ENCODE results near the gene MYLK3.
"Not testable (repeated sequence)": the region's sequence is repeated elsewhere in the genome, so short reads cannot be mapped to it uniquely, and the experiment has no call there.

The MYLK3 gene

DNA sequence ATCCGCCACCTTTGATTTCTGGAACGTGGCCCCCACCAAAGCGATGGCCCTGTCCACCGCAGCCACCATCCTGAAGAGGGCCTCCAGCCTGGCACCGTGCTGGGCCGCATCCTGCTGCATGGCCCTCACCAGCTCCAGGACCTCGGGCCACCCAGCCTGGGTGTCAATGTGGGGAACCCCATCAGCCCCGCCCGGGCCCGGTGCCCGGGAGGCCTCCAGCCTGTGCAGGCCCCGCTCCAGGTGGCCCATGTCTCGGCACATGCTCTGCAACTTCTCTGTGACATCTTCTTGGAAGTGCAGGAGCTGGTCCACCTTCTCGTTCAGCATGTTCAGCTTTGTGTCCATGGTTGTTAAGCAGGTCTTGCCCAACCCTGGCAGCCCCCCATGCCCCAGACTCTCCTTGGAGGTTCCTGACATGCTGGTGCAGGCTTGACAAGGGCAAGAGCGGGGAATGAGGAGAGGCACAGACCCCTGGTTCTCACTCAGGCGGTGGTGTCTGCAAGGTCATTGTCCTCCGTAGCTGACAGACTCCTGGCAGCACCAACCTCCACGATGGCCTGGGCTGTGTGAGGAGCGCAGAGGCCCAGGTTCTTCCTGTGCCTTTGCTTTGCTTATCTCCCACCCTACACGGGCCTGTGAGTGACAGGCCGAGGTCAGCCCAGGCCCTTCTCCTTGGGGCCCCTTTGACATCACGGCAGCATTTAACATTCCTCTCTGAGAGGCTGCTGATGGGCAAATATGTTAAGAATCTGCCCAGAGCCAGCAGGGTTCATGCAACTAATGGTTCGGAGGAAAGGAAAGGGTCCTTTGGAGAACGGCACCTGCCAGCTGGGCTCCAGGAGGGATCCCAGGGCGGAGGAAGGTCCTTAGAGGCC lies at the start of gene MYLK3:
Gene MYLK3, minus strand, starts transcription at position 568 of the 875 bp plus-strand sequence. Its CDS starts 151 bp downstream, at position 417.
- DNase-seq: no peak

DNA sequence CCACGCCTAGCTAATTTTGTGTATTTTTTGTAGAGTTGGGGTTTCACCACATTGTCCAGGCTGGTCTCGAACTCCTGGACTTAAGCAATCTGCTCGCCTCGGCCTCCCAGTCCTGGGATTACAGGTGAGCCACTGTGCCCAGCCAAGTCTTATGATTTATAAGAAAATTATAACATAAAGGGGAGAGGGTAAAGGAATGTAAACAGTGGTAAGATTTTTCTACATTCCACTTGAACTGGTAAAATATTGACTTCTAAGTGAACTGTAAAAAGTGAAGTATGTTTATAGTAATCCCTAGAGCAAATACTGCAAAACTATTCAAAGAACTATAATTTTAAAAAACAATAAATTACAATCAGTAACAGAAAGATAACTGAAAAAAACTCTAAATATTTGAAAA lies 49.4 kb upstream of the MYLK3 start:
- DNase-seq: no peak

GRCh38 chr16:46796764-46797269 lies 48.7 kb upstream of the MYLK3 start:
- DNase-seq: no peak

DNA sequence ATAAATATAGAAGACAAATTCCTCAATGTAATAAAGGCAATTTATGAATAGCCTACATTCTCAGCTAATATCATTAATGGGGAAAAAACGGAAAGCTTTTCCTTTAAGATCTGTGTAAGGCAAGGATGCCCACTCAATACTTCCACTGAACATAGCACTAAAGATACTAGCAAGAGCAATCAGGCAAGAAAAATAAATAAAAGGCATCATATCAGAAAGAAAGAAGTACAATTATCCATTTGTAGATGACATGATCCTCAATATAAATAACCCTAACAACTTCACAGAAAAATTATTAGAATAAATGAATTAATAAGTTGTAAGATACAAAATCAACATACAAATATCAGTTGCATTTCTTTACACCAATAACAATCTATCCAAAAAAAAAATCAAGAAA lies 45.7 kb upstream of the MYLK3 start:
- DNase-seq: no peak

DNA sequence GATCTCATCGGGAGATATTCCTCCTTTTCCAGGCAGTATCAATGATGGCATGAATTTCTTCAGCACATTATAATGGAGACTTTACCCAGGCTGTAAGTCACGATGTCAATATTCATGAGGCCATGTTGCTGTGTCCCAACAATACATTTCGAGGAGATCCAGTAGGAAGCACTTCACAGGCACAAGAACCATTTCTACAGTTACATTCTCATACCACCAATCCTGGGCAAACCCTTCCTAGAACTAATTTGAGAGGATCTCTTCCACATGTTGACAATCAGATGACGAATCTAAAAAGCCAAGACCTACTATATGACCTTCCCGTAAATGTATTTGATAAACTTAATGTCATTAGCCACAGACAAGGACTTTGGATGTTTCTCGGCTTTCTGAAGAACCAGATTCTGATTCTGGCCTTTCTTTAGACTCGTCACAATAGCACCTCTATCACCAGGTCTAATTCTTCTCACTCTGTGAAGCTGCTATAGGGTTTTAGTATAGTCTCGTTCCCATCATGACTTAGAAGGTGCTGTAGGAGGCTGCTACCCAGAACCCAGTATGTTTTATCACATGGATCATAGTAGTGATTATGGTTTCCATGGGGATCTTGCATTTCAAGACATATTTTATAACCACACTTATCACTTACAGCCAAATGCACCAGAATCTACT lies 42.6 kb upstream of the MYLK3 start:
- no peak for DNase-seq

DNA sequence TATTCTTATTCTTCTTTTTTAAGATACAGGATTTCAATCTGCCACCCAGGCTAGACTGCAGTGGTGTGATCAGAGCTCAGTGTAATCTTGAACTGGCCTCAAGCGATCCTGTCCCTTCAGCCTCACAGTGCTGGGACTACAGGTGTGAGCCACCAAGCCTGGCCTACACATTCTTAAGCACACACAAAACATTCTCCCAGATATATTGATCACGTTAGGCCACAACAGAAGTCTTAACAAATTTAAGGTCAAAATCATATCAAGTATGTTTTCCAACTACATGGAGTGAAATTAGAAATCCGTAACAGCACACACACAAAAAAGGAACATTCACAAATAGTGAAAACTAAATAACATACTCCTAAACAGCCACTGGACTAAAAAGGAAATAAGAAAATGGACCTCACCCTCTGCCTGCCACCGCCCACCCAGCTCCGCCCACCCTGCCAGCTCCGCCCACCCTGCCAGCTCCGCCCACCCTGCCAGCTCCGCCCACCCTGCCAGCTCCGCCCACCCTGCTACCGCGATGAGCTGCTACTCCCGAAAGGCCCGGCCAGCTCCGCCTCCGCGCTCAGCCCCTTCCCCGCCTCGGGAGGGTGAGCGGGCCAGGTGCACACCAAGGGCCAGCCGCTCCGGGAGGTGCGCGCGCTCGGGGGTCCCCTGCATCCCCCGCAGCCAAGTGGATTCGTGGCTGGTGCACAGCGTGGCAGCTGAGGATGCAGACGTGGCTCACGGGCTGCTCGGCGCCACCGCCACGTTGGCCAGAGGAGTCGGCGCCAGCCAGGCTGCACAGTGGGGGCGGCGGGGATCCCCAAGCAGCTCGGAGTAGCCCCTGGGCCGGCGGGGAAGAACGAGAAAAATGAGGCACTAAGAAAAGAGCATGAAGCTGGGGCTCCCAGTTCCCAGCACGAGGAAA lies 41.6 kb upstream of the MYLK3 start:
- DNase-seq: peak; percentile 22 to 32

GRCh38 chr16:46788891-46789474 lies 40.8 kb upstream of the MYLK3 start:
- DNase-seq: no peak

- no peak for DNase-seq
Measured at GRCh38 chr16:46787909-46788308, 39.8 kb upstream of the MYLK3 start.

- DNase-seq: no peak
Measured at GRCh38 chr16:46785076-46785845, 37.1 kb upstream of the MYLK3 start.

GRCh38 chr16:46784569-46784968 lies 36.4 kb upstream of the MYLK3 start:
- not testable (repeated sequence) for DNase-seq

- no peak for DNase-seq
Measured at GRCh38 chr16:46783800-46784199, 35.7 kb upstream of the MYLK3 start.

- DNase-seq: no peak
Measured at GRCh38 chr16:46782320-46782719, 34.2 kb upstream of the MYLK3 start.

GRCh38 chr16:46777804-46778203 lies 29.7 kb upstream of the MYLK3 start:
- no peak for DNase-seq

GRCh38 chr16:46775214-46775613 lies 27.1 kb upstream of the MYLK3 start:
- no peak for DNase-seq

DNA sequence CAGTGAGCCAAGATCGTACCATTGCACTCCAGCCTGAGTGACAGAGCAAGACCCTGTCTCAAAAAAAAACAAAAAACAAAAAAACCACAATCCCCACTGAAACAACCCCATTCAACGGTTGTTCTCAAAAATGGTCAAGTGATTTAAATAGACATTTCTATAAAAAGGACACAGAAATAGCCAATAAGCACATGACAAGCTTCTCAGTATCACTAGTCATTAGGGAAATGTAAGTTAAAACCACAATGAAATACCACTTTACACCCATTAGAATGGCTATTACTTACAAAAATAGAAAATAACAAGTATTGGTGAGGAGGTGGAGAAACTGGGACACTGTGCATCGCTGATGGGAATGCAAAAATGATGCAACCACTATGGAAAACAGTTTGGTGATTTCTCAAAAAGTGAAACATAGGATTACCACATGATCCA lies 26.6 kb upstream of the MYLK3 start:
- DNase-seq: no peak

DNA sequence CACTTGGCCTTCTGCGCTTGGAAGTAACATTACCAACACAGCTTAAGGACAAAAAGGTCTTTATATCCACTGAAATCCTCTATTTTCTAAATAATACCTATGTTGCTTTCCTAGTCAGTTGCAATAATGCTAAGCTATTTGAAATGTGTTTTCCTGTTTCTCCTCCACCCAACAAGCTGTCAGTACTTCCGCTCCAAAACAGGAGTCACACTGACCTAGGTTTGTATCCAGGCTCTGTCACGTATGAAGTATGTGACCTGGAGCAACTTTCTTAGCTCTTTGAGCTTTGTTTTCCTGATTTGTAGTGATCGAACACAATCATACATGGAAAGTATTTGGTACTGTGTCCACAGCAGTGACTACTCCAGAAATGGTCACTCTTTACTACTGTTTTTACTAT lies 24.3 kb upstream of the MYLK3 start:
- DNase-seq: no peak

DNA sequence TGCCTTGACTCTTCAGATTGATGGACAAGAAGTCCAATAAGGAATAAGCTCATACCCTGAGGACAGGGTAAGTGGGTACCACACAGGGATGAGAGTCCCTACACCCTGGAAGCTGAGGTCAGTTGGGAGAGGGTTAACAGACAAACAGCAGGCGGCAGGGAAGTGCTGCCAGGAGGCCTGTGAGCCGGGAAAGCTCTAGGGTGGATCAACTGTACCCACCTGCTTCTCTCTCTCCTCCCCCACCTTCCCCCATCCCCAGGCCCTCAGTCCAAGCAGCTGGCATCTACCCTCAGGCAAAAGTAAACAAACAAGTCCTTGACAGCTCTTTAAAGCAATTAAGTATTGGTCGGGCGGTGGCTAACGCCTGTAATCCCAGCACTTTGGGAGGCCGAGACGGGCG lies 20.7 kb upstream of the MYLK3 start:
- peak; percentile 14 to 37 for DNase-seq

DNA sequence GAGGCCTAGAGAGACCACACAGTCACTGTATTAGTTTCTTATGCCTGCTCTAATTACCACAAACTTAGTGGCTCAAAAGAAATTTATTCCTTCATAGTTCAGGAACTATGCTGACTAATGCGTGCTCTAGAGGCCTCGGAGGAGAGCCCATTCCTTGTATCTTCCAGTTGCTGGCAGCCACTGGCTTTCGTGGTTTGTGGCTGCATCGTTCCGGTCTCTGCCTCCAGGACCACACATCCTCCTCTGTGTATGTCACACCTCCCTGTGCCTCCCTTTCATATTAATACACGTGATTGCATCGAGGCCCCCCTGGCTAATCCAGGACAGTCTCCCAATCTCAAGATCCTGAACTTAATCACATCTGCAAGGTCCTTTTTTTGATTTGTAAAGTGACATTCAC lies 16.9 kb upstream of the MYLK3 start:
- no peak for DNase-seq

GRCh38 chr16:46763147-46763546 lies 15.0 kb upstream of the MYLK3 start:
- DNase-seq: no peak

DNA sequence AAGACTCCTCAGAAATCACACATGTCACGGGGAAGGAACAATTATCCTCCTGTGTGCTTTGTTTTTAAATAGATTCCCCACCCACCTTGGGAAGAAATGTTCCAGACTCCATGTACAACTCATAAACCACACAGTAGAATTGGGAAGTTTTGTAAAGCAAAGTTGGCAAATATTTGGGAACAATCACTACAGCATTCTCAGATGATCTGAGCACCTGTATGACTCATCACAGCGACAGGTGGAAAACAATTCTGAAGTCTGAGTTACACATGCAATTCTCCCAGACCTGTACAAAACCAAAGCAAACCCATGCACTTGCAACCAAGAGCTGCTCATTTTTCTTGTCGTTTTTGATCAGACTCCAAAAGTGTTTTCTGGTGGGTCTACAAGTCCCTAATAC lies 14.4 kb upstream of the MYLK3 start:
- no peak for DNase-seq

- no peak for DNase-seq
Measured at GRCh38 chr16:46759309-46759708, 11.2 kb upstream of the MYLK3 start.
